Gastroesophageal sphincter (tissue), 4 donors: ENCODE data around the gene UBE2D4. TPM values are rescaled to one million over a fixed set of nuclear protein-coding genes. Genes with fewer than 3 reads are reported as not detected.

Experiments used
- ATAC-seq: fragments of 150-250 bp; one replicate; pipeline ENCODE4 v1.9.1; 2016; ENCODE audit warnings: mild to moderate bottlenecking, moderate library complexity
- H3K27ac ChIP-seq, 4 donors: fragments of 200-600 bp; sonication (generic) in 3 of 4; 1 replicate in 3 of 4; 2 replicates in 1 of 4; pipeline ENCODE4 v1.5.1; 2016 to 2019
- H3K27me3 ChIP-seq: fragments of 200-600 bp; sonication (generic); one replicate; pipeline ENCODE4 v1.5.1; 2019
- H3K36me3 ChIP-seq, 2 donors: fragments of 200-600 bp; sonication (generic); one replicate each; pipeline ENCODE4 v1.5.1; 2019; ENCODE audit warnings: control low read depth in 1 of 2
- H3K4me1 ChIP-seq, 3 donors: fragments of 200-600 bp; sonication (generic); 1 replicate in 2 of 3; 2 replicates in 1 of 3; pipeline ENCODE4 v1.5.1; 2016 to 2019; ENCODE audit warnings: control low read depth in 2 of 3
- H3K4me3 ChIP-seq, 2 donors: fragments of 200-600 bp; sonication (generic); one replicate each; pipeline ENCODE4 v1.5.1; 2019; ENCODE audit warnings: mild to moderate bottlenecking in 1 of 2, moderate library complexity in 1 of 2
- H3K9me3 ChIP-seq, 3 donors: fragments of 200-600 bp; sonication (generic); one replicate each; pipeline ENCODE4 v1.5.1; 2017 to 2019; ENCODE audit warnings: control low read depth in 2 of 3
- EP300 ChIP-seq: sonication (generic); formaldehyde crosslinking; IDR thresholded peaks from one replicate; pipeline ENCODE4 v1.6.1; 2017; ENCODE audit warnings: antibody characterized with exemption, mild to moderate bottlenecking
- POLR2A ChIP-seq, 2 donors: fragments of 450-650 bp; IDR thresholded peaks; one replicate each; pipeline ENCODE4 v1.6.1; 2017; ENCODE audit warnings: antibody characterized with exemption in 2 of 2, mild to moderate bottlenecking in 2 of 2, moderate library complexity in 1 of 2
- POLR2AphosphoS5 ChIP-seq: sonication (generic); formaldehyde crosslinking; IDR thresholded peaks from one replicate; pipeline ENCODE4 v1.6.1; 2017; ENCODE audit warnings: antibody characterized with exemption
- WGBS, 2 donors: methylation state at CpG; one replicate each; pipeline ENCODE4 v1.1.5; 2018; ENCODE audit warnings: low coverage in 1 of 2; 5-methylcytosine and 5-hydroxymethylcytosine counted together
- total RNA-seq, 4 donors: library from RNA; depleted of rRNA; stranded (reverse); fragments of >200 nt; gene quantifications; one replicate each; pipeline ENCODE4 v1.1.0, GENCODE V29; 2016
- TF ChIP-seq, protein P1 (sequence below), 4 experiments: fragments of 200-600 bp in 2 of 4; fragments of 450-650 bp in 2 of 4; sonication (generic) in 1 of 4; IDR thresholded peaks; one replicate each; pipeline ENCODE4 v1.5.1; 2017 to 2019; ENCODE audit warnings: antibody characterized with exemption in 4 of 4, mild to moderate bottlenecking in 2 of 4, moderate library complexity in 2 of 4

The UBE2D4 gene
- total RNA-seq, 4 donors from 2014 or later = 22.7 to 38.3 (median 28.5) TPM

DNA sequence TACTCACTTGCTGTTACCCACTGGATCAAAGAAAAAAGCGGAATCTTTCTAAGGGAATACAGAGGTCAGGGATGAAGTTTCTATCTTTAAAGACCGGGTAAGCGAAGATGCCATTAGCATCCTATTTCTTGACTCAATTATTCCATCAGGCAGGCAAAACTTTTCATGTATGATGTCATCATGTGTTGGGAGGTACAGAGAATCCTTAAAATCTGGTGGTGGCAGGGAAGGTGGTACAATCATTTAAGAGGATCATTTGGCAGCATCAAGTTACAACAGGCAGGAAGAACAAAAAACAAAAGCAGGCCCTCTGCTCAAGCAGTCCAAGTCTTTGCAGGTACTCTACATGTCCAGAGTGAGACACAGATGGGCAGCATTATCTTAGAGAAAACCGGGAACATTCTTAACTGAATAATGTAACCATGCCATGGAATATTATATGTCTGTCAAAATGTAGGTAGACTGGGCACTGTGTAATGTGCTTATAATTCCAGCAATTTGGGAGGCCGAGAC is 23.6 kb upstream of the UBE2D4 start:
- H3K27me3 ChIP-seq = no peaks in the 10 kb centered on the region
- no peaks in the 10 kb centered on the region for H3K36me3 ChIP-seq
- H3K4me3 ChIP-seq = no peak overlapping the region
- no peak overlapping the region for H3K27ac ChIP-seq
- no peaks in the 10 kb centered on the region for H3K9me3 ChIP-seq
- 85 to 90% methylated on average over 4 to 5 of the region's 5 CpGs for WGBS, 2 donors
- no peak for ATAC-seq
- H3K4me1 ChIP-seq = peaks cover 3 to 75% (median 18%) of the 10 kb centered on the region in 3 donors
- TF ChIP-seq POLR2AphosphoS5 (no peak), POLR2A (IDR thresholded peaks at IDR 0.05) (no peak), EP300 (no peak)
- TF ChIP-seq, protein P1, sequence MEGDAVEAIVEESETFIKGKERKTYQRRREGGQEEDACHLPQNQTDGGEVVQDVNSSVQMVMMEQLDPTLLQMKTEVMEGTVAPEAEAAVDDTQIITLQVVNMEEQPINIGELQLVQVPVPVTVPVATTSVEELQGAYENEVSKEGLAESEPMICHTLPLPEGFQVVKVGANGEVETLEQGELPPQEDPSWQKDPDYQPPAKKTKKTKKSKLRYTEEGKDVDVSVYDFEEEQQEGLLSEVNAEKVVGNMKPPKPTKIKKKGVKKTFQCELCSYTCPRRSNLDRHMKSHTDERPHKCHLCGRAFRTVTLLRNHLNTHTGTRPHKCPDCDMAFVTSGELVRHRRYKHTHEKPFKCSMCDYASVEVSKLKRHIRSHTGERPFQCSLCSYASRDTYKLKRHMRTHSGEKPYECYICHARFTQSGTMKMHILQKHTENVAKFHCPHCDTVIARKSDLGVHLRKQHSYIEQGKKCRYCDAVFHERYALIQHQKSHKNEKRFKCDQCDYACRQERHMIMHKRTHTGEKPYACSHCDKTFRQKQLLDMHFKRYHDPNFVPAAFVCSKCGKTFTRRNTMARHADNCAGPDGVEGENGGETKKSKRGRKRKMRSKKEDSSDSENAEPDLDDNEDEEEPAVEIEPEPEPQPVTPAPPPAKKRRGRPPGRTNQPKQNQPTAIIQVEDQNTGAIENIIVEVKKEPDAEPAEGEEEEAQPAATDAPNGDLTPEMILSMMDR (IDR thresholded peaks at IDR 0.05) = no peak

DNA sequence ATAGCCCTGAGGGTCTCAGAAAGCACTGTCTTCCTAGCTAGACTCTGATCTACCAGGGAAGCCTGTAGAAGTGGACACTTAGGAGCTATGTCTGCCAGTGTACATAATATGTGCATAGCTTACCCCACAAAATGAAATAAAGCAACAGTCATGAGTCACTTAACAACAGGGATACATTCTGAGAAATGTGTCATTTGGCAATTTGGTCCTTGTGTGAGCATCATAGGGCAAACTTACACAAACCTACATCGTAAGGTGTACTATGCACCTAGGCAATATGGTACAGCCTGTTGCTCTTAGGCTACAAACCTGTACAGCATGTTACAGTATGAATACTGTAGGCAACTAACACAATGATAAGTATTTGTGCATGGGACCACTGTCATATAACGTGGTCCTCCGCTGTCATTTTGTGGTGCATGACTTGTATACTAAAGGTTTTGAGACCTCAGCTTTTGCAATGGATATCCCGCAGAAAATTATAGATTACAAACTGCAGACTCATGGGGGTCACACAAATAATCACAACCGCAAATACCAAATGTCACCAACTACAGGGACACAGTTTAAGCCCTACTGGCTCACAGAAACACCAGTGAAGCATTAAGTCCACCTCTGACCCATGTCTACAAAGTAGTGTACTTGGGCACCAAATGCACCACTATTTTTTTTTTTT is 21.6 kb upstream of the UBE2D4 start:
- Histone ChIP-seq H3K4me3 (peak overlapping the region in 1 of 2 donors; percentile 85), H3K27ac (peak overlapping the region in 3 of 4 donors; percentile 66 to 92 (median 92)), H3K27me3 (no peaks in the 10 kb centered on the region), H3K4me1 (peaks cover 3 to 63% (median 18%) of the 10 kb centered on the region in 3 donors), H3K36me3 (no peaks in the 10 kb centered on the region), H3K9me3 (no peaks in the 10 kb centered on the region)
- no peak for TF ChIP-seq EP300
- TF ChIP-seq, protein P1 (IDR thresholded peaks at IDR 0.05) = no peak
- no peak for TF ChIP-seq POLR2A (IDR thresholded peaks at IDR 0.05)
- no peak for TF ChIP-seq POLR2AphosphoS5
- WGBS, 2 donors = 85 to 90% methylated on average over 5 of the region's 5 CpGs
- ATAC-seq = no peak

DNA sequence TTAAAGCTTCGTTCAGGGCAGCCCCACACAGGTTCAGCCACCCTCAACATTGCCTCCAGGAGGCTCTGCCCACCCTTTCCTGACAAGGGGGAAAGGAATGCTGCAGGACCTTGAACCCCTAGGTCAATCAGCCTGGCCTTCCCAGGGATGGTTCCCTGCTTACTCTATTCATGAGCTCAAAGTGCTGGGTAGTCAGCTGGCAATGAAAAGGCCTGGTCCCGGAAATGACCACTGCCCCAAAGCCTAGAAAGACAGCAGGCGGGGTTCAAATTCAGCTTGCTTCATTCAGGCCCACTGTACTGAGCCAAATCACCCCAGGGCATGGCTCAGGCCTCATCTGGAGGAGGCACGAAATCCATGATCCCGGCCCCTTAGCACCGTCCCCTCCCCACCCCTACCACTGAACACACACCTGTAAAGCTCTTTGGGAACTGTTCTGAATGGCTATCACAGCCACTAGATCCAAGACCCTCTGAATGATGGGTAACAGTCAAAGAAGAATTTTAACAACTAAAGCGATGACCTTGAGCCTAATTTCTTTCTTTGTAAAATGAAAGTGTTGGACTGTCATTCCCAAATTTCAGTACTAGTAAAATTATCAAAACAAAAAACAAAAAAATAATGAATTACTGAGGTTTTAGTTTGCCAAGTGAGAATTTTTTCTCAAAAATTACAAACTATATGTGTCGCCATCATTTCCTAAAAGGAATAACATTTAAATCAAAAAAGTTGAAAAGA is 20.9 kb upstream of the UBE2D4 start:
- TF ChIP-seq POLR2AphosphoS5 (peak; percentile 13), POLR2A (IDR thresholded peaks at IDR 0.05) (no peak)
- no peaks in the 10 kb centered on the region for H3K27me3 ChIP-seq

DNA sequence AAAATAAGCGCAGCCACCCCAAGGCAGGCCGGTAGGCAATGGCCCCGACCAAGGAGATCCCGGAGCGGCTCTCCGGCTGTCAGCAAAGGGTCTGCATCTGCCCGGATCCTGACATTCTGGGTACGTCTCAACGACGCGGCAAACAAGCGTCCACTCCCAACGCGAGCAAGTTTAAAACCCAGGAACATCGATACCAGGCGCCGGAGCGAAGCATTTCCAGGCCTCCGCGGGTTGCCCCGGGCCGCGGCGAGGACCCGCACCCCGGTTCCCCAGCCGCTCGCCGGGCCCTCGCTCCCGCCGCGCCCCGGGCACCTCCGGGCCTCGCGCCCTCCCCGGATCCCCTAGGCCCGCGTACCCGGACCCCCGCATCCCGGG is 20.3 kb upstream of the UBE2D4 start:
- Histone ChIP-seq H3K36me3 (no peaks in the 10 kb centered on the region), H3K9me3 (no peaks in the 10 kb centered on the region), H3K27ac (peak overlapping the region; percentile 24 to 93 (median 92)), H3K27me3 (no peaks in the 10 kb centered on the region), H3K4me3 (peak overlapping the region; percentile 74 to 85), H3K4me1 (peaks cover 3 to 56% (median 18%) of the 10 kb centered on the region in 3 donors)
- 0 to 2% methylated on average over 10 of the region's 43 CpGs for WGBS, 2 donors
- TF ChIP-seq POLR2AphosphoS5 (peak; percentile 20), EP300 (no peak)
- TF ChIP-seq, protein P1 (IDR thresholded peaks at IDR 0.05) = no peak
- ATAC-seq = peak; percentile 31

More for the DNA sequence above, 20.9 kb upstream of the UBE2D4 start:
- Histone ChIP-seq H3K9me3 (no peaks in the 10 kb centered on the region), H3K36me3 (no peaks in the 10 kb centered on the region), H3K4me3 (peak overlapping the region; percentile 74 to 85), H3K4me1 (peaks cover 3 to 62% (median 18%) of the 10 kb centered on the region in 3 donors), H3K27ac (peak overlapping the region; percentile 24 to 93 (median 92))
- WGBS, 2 donors = 25 to 48% methylated on average over 5 to 8 of the region's 8 CpGs
- no peak for ATAC-seq

DNA sequence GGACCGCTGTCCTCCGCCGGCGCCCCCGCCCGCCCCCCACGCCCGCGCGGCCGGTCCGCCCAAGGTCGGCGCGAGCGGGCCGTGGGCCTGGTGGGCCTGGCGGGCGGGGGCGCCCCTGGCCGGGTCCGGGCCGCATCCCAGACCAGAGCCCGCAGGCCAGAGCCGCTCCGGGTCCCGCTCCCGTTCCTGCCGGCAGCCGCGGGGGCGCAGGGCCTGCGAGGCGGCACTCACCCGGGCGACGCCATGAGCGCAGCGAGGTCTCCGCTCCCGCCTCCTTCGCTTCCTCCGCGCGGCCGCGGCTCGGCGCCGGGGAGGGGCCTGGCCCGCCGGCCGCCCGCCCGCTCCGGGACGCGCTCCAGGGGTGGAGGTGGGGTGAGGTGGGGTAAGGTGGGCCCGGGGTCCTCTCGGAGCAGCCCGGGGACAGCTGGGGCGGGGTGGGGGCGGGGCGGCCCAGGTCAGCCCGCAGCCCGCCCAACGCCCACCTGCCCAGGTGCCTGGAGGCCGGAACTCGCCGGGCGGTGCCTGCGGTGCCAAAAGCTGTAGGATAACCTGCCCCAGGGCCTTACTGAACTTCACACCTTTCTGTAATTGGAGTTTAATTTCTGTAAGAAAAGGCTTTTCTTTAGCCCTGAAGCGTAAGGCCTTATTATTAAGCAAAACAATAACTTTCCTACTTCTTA is 19.8 kb upstream of the UBE2D4 start, which contains the start of gene URGCP:
TSS of gene URGCP (minus strand) at position 266 of the 680 bp plus-strand sequence. CDS start at position 245, 21 bp downstream.
- WGBS, 2 donors = 0 to 4% methylated on average over 1 to 4 of the region's 73 CpGs
- Histone ChIP-seq H3K9me3 (no peaks in the 10 kb centered on the region), H3K27ac (peak within 1 kb of the TSS; percentile 56 to 93 (median 92)), H3K36me3 (no peaks in the 10 kb centered on the region), H3K27me3 (no peaks in the 10 kb centered on the region), H3K4me1 (peaks cover 3 to 51% (median 17%) of the 10 kb centered on the region in 3 donors), H3K4me3 (peak within 1 kb of the TSS; percentile 74 to 85)
- TF ChIP-seq POLR2A (IDR thresholded peaks at IDR 0.05) = peak in 1 of 2 donors; percentile 32
- TF ChIP-seq EP300 = no peak
- ATAC-seq = peak; percentile 84
